SHP77 treated with DMSO at 0.1 percent for 48 hours (cell line): ENCODE data around the gene TOR1B.
"Not testable (repeated sequence)": the region's sequence is repeated elsewhere in the genome, so short reads cannot be mapped to it uniquely, and the experiment has no call there.

Experiments used
- DNase-seq: peaks from one replicate; lab custom pipeline; 2025; lab: John Stamatoyannopoulos, UW

The TOR1B gene

GRCh38 chr9:129776938-129777768 is 25.8 kb upstream of the TOR1B start:
- DNase-seq = peak; percentile 62

- no peak for DNase-seq
Measured at GRCh38 chr9:129777769-129778130, 25.2 kb upstream of the TOR1B start.

- DNase-seq = no peak
Measured at GRCh38 chr9:129778469-129778868, 24.5 kb upstream of the TOR1B start.

- no peak for DNase-seq
Measured at GRCh38 chr9:129779560-129780190, 23.3 kb upstream of the TOR1B start.

GRCh38 chr9:129781131-129781530 is 21.9 kb upstream of the TOR1B start:
- no peak for DNase-seq

- DNase-seq = no peak
Measured at GRCh38 chr9:129781981-129782380, 21.0 kb upstream of the TOR1B start.

- DNase-seq = peak; percentile 13
Measured at GRCh38 chr9:129783516-129784361, 19.2 kb upstream of the TOR1B start.

- DNase-seq = not testable (repeated sequence)
Measured at GRCh38 chr9:129784970-129785369, 18.0 kb upstream of the TOR1B start.

GRCh38 chr9:129785866-129786265 is 17.1 kb upstream of the TOR1B start:
- DNase-seq = no peak

GRCh38 chr9:129786481-129786880 is 16.5 kb upstream of the TOR1B start:
- DNase-seq = no peak

- no peak for DNase-seq
Measured at GRCh38 chr9:129794549-129794948, 8.4 kb upstream of the TOR1B start.

- DNase-seq = not testable (repeated sequence)
Measured at GRCh38 chr9:129796029-129796428, 7.0 kb upstream of the TOR1B start.

GRCh38 chr9:129798973-129799372 is 4.0 kb upstream of the TOR1B start:
- no peak for DNase-seq

- no peak for DNase-seq
Measured at GRCh38 chr9:129801504-129801903, 1.5 kb upstream of the TOR1B start.

- no peak for DNase-seq
Measured at GRCh38 chr9:129803676-129804060, 684 bp downstream of the TOR1B start.

- DNase-seq = no peak
Measured at GRCh38 chr9:129806061-129806460, 3.1 kb downstream of the TOR1B start.

GRCh38 chr9:129809346-129809745 is 6.4 kb downstream of the TOR1B start:
- DNase-seq = no peak

GRCh38 chr9:129810116-129810515 is 7.1 kb downstream of the TOR1B start:
- DNase-seq = no peak

GRCh38 chr9:129810788-129811187 is 7.8 kb downstream of the TOR1B start:
- DNase-seq = no peak

GRCh38 chr9:129811967-129812363 is 9.0 kb downstream of the TOR1B start:
- no peak for DNase-seq

GRCh38 chr9:129812385-129812784 is 9.4 kb downstream of the TOR1B start:
- no peak for DNase-seq

GRCh38 chr9:129813661-129814060 is 10.7 kb downstream of the TOR1B start:
- DNase-seq = no peak
